Bronchial epithelial cell (primary cell): ENCODE results near the gene ADCY1. TPM values are rescaled to one million over a fixed set of nuclear protein-coding genes. Genes with fewer than 3 reads are reported as not detected.

Experiments used
- DNase-seq: peaks from one replicate; pipeline ENCODE4 v3.0.0-alpha.2; 2010; ENCODE audit warnings: low read depth
- FAIRE-seq: peaks from 2 replicates; lab custom pipeline; 2011; peaks lifted over from hg19 to GRCh38; lab: Jason Lieb, UNC
- H3K27me3 ChIP-seq: 2 replicates; pipeline ENCODE4 v1.5.1; 2011; ENCODE audit warnings: low read length; ENCODE audit not compliant: control insufficient read depth, insufficient read depth
- H3K36me3 ChIP-seq: 2 replicates; pipeline ENCODE4 v1.5.1; 2011; ENCODE audit warnings: low read length; ENCODE audit not compliant: control insufficient read depth, insufficient read depth
- H3K4me3 ChIP-seq: 2 replicates; pipeline ENCODE4 v1.5.1; 2011; ENCODE audit warnings: mild to moderate bottlenecking, low read depth, low read length, control low read depth
- total RNA-seq: library from RNA; depleted of rRNA; stranded (reverse); fragments of >200 nt; gene quantifications from 2 replicates; pipeline ENCODE4 v1.2.1, GENCODE V29; 2014
- TF ChIP-seq, protein P1 (sequence below): IDR thresholded peaks from 2 replicates; pipeline ENCODE4 v1.5.1; 2011; ENCODE audit warnings: mild to moderate bottlenecking, moderate library complexity, low read length, control low read depth, inconsistent platforms; ENCODE audit not compliant: insufficient read depth, severe bottlenecking

Gene ADCY1
- total RNA-seq, 1 donor from 2014 or later: 0.79 TPM

DNA sequence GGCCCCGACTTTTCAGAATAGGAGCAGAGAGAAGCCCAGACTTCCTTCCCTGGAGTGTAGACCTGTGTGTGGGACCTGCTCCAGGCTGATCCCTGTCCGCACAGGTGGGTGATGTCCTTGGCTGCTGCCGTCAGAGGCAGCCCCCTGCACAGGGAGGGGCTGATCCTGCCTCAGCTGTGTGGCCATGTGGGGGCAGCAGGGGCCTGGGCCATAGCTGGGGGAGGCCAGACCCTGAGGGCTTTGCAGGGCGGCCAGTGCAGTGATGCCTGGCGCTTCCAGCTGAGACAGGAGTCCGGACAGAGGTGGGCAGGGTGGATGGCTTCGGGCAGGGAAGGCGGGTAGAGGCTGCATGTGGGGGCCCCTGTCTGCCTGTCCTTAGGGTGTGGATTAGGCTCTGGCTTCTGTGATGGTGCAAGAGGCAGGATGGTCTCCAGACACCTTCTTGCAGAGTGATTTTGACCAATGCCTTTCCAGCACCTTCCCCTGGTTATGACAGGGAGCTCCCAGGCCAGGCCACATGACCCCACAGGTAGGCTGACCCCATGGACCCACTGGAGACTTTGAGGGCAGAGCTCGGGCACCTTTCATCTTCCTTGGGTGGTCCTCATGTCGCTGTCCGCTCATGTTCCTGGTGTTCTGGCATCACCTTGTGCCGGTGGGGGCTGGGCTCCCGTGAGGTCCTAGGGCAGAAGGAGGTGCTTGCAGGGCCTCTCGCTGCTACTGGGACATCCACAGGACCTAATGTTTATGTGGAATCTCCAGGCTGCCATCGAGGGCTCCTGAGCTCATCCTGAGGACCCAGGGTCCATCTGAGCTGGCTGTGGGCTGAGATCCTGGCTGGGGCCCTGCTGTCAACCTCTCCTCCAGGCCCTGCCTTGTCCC, 141.5 kb downstream of the ADCY1 start:
- TF ChIP-seq, protein P1, sequence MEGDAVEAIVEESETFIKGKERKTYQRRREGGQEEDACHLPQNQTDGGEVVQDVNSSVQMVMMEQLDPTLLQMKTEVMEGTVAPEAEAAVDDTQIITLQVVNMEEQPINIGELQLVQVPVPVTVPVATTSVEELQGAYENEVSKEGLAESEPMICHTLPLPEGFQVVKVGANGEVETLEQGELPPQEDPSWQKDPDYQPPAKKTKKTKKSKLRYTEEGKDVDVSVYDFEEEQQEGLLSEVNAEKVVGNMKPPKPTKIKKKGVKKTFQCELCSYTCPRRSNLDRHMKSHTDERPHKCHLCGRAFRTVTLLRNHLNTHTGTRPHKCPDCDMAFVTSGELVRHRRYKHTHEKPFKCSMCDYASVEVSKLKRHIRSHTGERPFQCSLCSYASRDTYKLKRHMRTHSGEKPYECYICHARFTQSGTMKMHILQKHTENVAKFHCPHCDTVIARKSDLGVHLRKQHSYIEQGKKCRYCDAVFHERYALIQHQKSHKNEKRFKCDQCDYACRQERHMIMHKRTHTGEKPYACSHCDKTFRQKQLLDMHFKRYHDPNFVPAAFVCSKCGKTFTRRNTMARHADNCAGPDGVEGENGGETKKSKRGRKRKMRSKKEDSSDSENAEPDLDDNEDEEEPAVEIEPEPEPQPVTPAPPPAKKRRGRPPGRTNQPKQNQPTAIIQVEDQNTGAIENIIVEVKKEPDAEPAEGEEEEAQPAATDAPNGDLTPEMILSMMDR: no peak
- no peak for DNase-seq
- Histone ChIP-seq H3K4me3 (no peak overlapping the region), H3K36me3 (no peaks in the 10 kb centered on the region), H3K27me3 (no peaks in the 10 kb centered on the region)
- FAIRE-seq: no peak

DNA sequence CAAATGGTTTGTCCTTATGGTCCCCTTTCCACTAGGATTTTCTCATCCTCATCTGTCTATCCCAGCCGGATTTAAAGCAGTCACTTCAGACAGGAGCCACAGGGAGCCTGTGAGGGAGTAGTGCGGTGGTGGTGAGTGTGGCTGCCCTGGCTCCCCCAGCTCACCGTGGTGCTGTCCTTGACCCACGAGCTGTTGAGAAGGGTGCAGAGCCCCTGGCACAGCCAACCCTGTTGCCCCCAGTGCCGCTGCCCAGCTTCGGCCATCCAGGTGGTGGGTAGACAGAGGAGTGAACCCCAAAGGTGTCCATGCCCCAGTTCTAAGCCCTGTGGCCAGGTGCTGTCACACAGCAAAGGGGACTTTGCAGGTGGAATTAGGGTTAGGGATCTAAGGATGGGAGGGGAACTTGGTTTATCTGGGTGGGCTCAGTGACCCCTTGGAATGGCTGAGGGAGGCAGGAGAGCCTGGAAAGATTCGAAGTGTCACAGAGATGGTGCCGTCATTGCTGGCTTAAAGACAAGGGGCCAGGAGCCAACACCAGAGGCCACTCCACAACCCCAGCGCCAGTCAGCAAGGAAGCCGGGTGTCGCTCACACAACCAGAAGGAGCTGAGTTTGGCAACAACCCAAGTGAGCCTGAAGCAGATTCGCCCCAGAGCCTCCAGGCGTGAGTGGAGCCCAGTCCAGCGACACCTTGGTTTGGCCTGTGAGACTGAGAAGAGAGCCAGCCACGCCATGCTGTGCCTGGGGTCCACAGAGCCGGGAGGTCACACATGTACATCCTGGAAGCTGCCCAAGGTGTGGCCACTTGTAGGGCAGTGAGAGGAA, 142.4 kb downstream of the ADCY1 start:
- TF ChIP-seq, protein P1: no peak
- Histone ChIP-seq H3K4me3 (no peak overlapping the region), H3K36me3 (no peaks in the 10 kb centered on the region), H3K27me3 (no peaks in the 10 kb centered on the region)
- DNase-seq (no peak), FAIRE-seq (no peak)

DNA sequence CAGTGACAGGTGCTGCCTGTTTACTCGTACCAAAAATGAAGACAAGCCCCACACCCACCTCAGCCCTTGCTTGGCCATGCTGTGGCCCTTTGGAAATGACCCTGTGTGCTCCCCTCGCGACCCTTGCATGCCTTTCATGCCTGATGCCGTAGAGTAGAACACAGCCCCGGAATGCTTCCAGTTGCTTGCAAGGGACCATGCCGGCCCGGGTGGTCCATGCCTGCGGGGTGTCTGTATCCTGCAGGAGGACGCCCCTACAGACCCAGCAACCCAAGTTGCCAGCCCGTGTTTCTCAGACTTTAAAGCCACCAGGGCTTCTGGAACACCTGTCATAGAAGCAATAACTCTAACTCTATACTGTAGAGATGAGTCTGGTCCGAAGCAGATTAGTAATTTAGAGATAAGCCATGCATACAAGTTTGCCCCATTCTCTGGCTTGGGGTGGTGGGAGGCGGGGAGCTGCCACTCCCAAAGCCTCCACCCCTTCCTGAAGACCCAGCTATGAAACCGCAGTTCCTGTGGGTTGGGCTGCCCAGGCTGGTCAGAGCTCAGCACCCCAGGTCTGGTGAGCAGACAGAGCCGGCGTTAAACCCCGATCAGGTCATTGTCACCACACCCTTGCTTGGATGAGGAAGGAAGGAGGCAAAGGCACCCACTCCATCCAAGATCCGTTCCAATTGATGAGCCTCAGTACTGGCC, 143.5 kb downstream of the ADCY1 start:
- no peak for FAIRE-seq
- TF ChIP-seq, protein P1: no peak
- no peak overlapping the region for H3K4me3 ChIP-seq
- DNase-seq: no peak
- H3K36me3 ChIP-seq: no peaks in the 10 kb centered on the region
- no peaks in the 10 kb centered on the region for H3K27me3 ChIP-seq

DNA sequence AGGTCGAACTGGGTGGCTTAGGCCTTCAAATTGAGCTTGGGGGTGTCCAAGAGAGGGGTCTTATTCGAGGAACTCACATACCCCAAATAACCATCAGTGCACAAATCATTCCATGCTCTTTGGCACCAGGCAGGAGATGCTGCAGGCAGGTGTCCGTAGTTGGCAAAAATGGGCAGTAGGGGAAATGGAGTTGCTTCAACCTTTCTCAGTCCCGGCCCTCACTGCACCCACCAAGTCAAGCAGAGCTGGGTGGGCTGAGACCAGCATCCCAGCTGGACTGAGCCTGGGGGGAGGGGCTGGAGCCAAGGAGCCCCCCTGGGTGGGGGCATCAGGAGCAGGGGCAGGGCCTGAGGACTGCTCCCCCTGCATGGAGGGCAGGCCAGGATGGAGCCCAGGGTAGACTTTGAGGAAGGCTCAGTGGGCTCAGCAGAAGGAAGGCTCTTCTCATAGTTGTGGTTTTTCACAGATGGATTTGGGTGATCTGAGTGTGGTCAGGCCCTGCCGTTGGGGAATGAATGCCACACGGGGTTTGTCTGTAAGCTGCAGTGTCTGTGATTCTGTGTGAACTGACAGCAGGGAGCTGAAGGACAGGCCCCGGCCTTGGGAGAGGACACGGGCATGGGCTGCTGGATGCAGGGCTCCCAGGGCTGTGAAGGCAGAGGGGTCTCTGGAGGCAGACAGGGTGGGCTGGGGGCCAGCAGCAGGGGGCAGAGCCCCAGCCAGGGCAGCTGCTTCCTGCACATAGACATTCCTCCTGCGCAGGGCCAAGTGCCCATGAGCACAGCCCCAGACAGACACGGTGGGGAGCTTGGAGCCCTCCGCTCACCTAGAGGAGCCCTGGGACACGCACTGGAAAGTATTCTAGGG, 144.5 kb downstream of the ADCY1 start:
- no peak overlapping the region for H3K4me3 ChIP-seq
- DNase-seq: no peak
- TF ChIP-seq, protein P1: no peak
- H3K27me3 ChIP-seq: no peaks in the 10 kb centered on the region
- no peaks in the 10 kb centered on the region for H3K36me3 ChIP-seq
- FAIRE-seq: no peak

DNA sequence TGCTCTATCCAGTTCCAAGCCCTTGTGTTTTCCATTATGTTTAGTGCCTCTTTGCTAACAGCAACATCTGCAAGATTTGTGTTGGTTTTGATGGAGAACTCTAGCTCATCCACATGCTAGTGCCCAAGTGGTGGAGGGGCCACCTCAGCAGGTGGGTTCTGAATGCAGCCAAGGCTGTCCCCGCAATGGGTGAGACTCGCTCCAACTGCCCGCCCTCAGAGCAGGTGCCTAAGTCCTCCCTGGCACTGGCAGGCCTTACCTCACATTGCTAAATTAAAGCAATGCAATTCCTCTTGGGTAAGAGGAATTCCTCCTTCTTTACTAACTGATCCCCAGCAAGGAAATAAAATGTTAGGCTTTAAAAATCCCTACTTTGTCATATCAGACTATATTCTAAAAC, 146.8 kb downstream of the ADCY1 start:
- H3K27me3 ChIP-seq: no peaks in the 10 kb centered on the region
- DNase-seq: no peak
- TF ChIP-seq, protein P1: no peak
- FAIRE-seq: no peak
- no peak overlapping the region for H3K4me3 ChIP-seq
- no peaks in the 10 kb centered on the region for H3K36me3 ChIP-seq
